H1 (cell line): ENCODE measurements around the gene CAVIN1. TPM values are rescaled to one million over a fixed set of nuclear protein-coding genes. Genes with fewer than 3 reads are reported as not detected.

Experiments used
- CTCF ChIA-PET: fragments of 300-600 bp; sonication (Branson Sonifier 250); formaldehyde crosslinking; loops from one replicate; lab custom pipeline; 2021; ENCODE audit not compliant: partially characterized antibody; lab: Charles Lee
- POLR2A ChIA-PET: fragments of 300-600 bp; sonication (Branson Sonifier 250); formaldehyde crosslinking; loops from one replicate; lab custom pipeline; 2021; ENCODE audit warnings: inconsistent platforms; ENCODE audit not compliant: partially characterized antibody; lab: Charles Lee
- DNase-seq, 2 experiments: peaks; one replicate each; pipeline versions ENCODE4 v3.0.0 to v3.0.0-alpha.2; 2010 to 2022; ENCODE audit warnings: low spot score in 2 of 2, low read depth in 1 of 2, mixed read lengths in 1 of 2
- FAIRE-seq: peaks from 2 replicates; lab custom pipeline; 2011; peaks lifted over from hg19 to GRCh38; lab: Jason Lieb, UNC
- H2AFZ ChIP-seq: 2 replicates; pipeline ENCODE4 v1.8.1; 2012; ENCODE audit warnings: low read length, inconsistent platforms
- H2AK5ac ChIP-seq: 2 replicates; pipeline ENCODE4 v1.6.1; 2013; ENCODE audit warnings: low read depth, low read length
- H2BK120ac ChIP-seq: replicated peaks from 2 replicates; pipeline ENCODE3; 2013; ENCODE audit warnings: low read depth, low read length, inconsistent platforms
- H2BK12ac ChIP-seq: 2 replicates; pipeline ENCODE4 v1.6.1; 2013; ENCODE audit warnings: low read depth, low read length
- H2BK15ac ChIP-seq: 2 replicates; pipeline ENCODE4 v1.6.1; 2013; ENCODE audit warnings: low read length
- H2BK20ac ChIP-seq: 2 replicates; pipeline ENCODE4 v1.6.1; 2013; ENCODE audit warnings: low read length
- H2BK5ac ChIP-seq: 2 replicates; pipeline ENCODE4 v1.6.1; 2013; ENCODE audit warnings: low read depth, low read length
- H3K14ac ChIP-seq: 2 replicates; pipeline ENCODE4 v1.6.1; 2013; ENCODE audit warnings: inconsistent platforms; ENCODE audit not compliant: insufficient read length
- H3K18ac ChIP-seq: 2 replicates; pipeline ENCODE4 v1.6.1; 2013; ENCODE audit warnings: low read length; ENCODE audit errors: extremely low read depth
- H3K23ac ChIP-seq: 2 replicates; pipeline ENCODE4 v1.6.1; 2013; ENCODE audit warnings: inconsistent platforms; ENCODE audit not compliant: insufficient read length
- H3K23me2 ChIP-seq: 2 replicates; pipeline ENCODE4 v1.6.1; 2013; ENCODE audit warnings: low read depth, low read length
- H3K27ac ChIP-seq: 2 replicates; pipeline ENCODE4 v1.6.1; 2011; ENCODE audit warnings: low read depth, low read length, inconsistent platforms
- H3K27me3 ChIP-seq, 4 experiments: replicated peaks in 1 of 4; 1 replicate in 1 of 4; 2 replicates in 3 of 4; pipeline versions ENCODE4 v1.6.1 to v1.8.1; 2011 to 2013; ENCODE audit warnings: low read length in 3 of 4, mild to moderate bottlenecking in 3 of 4, inconsistent platforms in 2 of 4, mixed read lengths in 2 of 4, moderate library complexity in 1 of 4; ENCODE audit not compliant: control insufficient read depth in 3 of 4, insufficient read depth in 3 of 4; ENCODE audit errors: extremely low read depth in 1 of 4
- H3K36me3 ChIP-seq, 4 experiments: 2 replicates each; pipeline versions ENCODE4 v1.6.1 to v1.8.1; 2011 to 2013; ENCODE audit warnings: mild to moderate bottlenecking in 4 of 4, low read length in 3 of 4, moderate library complexity in 2 of 4, control low read depth in 1 of 4, inconsistent platforms in 1 of 4; ENCODE audit not compliant: insufficient read depth in 4 of 4, control insufficient read depth in 2 of 4
- H3K4ac ChIP-seq: replicated peaks from 2 replicates; pipeline ENCODE3; 2013; ENCODE audit warnings: low read length, low read depth, mixed read lengths, inconsistent platforms; ENCODE audit not compliant: insufficient read length
- H3K4me1 ChIP-seq, 4 experiments: replicated peaks in 1 of 4; 1 replicate in 1 of 4; 2 replicates in 3 of 4; pipeline versions ENCODE4 v1.6.1 to v1.8.1; 2011 to 2013; ENCODE audit warnings: low read length in 3 of 4, inconsistent platforms in 2 of 4, mixed read lengths in 1 of 4; ENCODE audit not compliant: insufficient read depth in 4 of 4, control insufficient read depth in 3 of 4
- H3K4me2 ChIP-seq, 2 experiments: 2 replicates each; pipeline versions ENCODE4 v1.6.1 to v1.8.1; 2011 to 2013; ENCODE audit warnings: low read depth in 2 of 2, low read length in 2 of 2, control low read depth in 1 of 2, inconsistent platforms in 1 of 2, mild to moderate bottlenecking in 1 of 2; ENCODE audit not compliant: insufficient read depth in 1 of 2
- H3K4me3 ChIP-seq, 4 experiments: fragments of 200-600, 300-600 bp in 1 of 4; sonication (generic), shearing (Covaris generic), sonication (Bioruptor Twin) in 1 of 4; 2 replicates each; pipeline versions ENCODE4 v1.5.1 to v1.8.1; 2011 to 2016; ENCODE audit warnings: low read length in 4 of 4, low read depth in 3 of 4, control low read depth in 2 of 4, inconsistent platforms in 2 of 4, mild to moderate bottlenecking in 2 of 4, mixed read lengths in 1 of 4, moderate library complexity in 1 of 4; ENCODE audit not compliant: insufficient read depth in 2 of 4; ENCODE audit errors: extremely low read depth in 1 of 4
- H3K56ac ChIP-seq: replicated peaks from 2 replicates; pipeline ENCODE3; 2013; ENCODE audit warnings: low read depth, mild to moderate bottlenecking, mixed read lengths, low read length, inconsistent platforms; ENCODE audit not compliant: insufficient read length
- H3K79me1 ChIP-seq: 2 replicates; pipeline ENCODE4 v1.6.1; 2013; ENCODE audit warnings: low read depth, low read length, control low read depth
- H3K79me2 ChIP-seq, 2 experiments: 2 replicates each; pipeline versions ENCODE4 v1.6.1 to v1.8.1; 2012 to 2013; ENCODE audit warnings: low read length in 2 of 2, mild to moderate bottlenecking in 2 of 2, inconsistent platforms in 1 of 2; ENCODE audit not compliant: insufficient read depth in 2 of 2, control insufficient read depth in 1 of 2
- H3K9ac ChIP-seq, 4 experiments: replicated peaks in 1 of 4; 1 replicate in 1 of 4; 2 replicates in 3 of 4; pipeline versions ENCODE4 v1.6.1 to v1.8.1; 2011 to 2013; ENCODE audit warnings: low read depth in 3 of 4, low read length in 3 of 4, control low read depth in 2 of 4, mild to moderate bottlenecking in 2 of 4, moderate library complexity in 2 of 4, inconsistent platforms in 1 of 4; ENCODE audit errors: extremely low read depth in 1 of 4
- H3K9me3 ChIP-seq, 2 experiments: 2 replicates each; pipeline versions ENCODE4 v1.6.1 to v1.8.1; 2012 to 2013; ENCODE audit warnings: mild to moderate bottlenecking in 2 of 2, moderate library complexity in 2 of 2, control low read depth in 1 of 2, inconsistent platforms in 1 of 2, low read depth in 1 of 2, low read length in 1 of 2, mixed read lengths in 1 of 2; ENCODE audit not compliant: insufficient read depth in 2 of 2
- H4K20me1 ChIP-seq, 2 experiments: replicated peaks in 1 of 2; 2 replicates each; pipeline versions ENCODE3 to v1.8.1; 2011 to 2013; ENCODE audit warnings: inconsistent platforms in 2 of 2, low read length in 2 of 2, mild to moderate bottlenecking in 1 of 2; ENCODE audit not compliant: insufficient read depth in 2 of 2, control insufficient read depth in 1 of 2
- H4K5ac ChIP-seq: 2 replicates; pipeline ENCODE4 v1.6.1; 2013; ENCODE audit warnings: low read length, low read depth, mixed read lengths, inconsistent platforms; ENCODE audit not compliant: insufficient read length
- H4K8ac ChIP-seq: 2 replicates; pipeline ENCODE4 v1.8.0; 2013; ENCODE audit warnings: mild to moderate bottlenecking, moderate library complexity, low read length, inconsistent platforms; ENCODE audit not compliant: insufficient read depth; ENCODE audit errors: extremely low read depth
- H4K91ac ChIP-seq: replicated peaks from 2 replicates; pipeline ENCODE3; 2013; ENCODE audit warnings: low read length, mixed read lengths, inconsistent platforms; ENCODE audit not compliant: insufficient read length
- CHD1 ChIP-seq: IDR thresholded peaks from 2 replicates; pipeline ENCODE4 v1.6.1; 2012; ENCODE audit warnings: low read depth, low read length, improper control_type of control experiment
- E2F6 ChIP-seq: IDR thresholded peaks from 2 replicates; pipeline ENCODE4 v1.6.1; 2012; ENCODE audit warnings: inconsistent platforms
- JUN ChIP-seq: IDR thresholded peaks from 2 replicates; pipeline ENCODE4 v1.6.1; 2011; ENCODE audit warnings: low read depth, mild to moderate bottlenecking, improper control_type of control experiment, low read length
- KDM4A ChIP-seq: IDR thresholded peaks from one replicate; pipeline ENCODE4 v1.7.1; 2012; ENCODE audit warnings: low read depth, mild to moderate bottlenecking, moderate library complexity, low read length, inconsistent platforms; ENCODE audit not compliant: severe bottlenecking
- MAX ChIP-seq: IDR thresholded peaks from 2 replicates; pipeline ENCODE4 v1.6.1; 2012; ENCODE audit warnings: inconsistent platforms
- NANOG ChIP-seq: IDR thresholded peaks from 2 replicates; pipeline ENCODE4 v1.6.1; 2011; ENCODE audit warnings: low read length, low read depth, mild to moderate bottlenecking, inconsistent platforms; ENCODE audit not compliant: insufficient read depth, poor library complexity, severe bottlenecking
- RNF2 ChIP-seq: fragments of 200-900, 300-1000 bp; sonication (generic); IDR thresholded peaks from 2 replicates; pipeline ENCODE4 v1.7.1; 2016; ENCODE audit warnings: borderline replicate concordance, low read depth, mild to moderate bottlenecking, antibody characterized with exemption, low read length; ENCODE audit not compliant: poor library complexity, severe bottlenecking; ENCODE audit errors: missing control alignments
- RXRA ChIP-seq: IDR thresholded peaks from 2 replicates; pipeline ENCODE4 v1.6.1; 2011; ENCODE audit warnings: low read depth, mild to moderate bottlenecking, low read length, moderate library complexity; ENCODE audit not compliant: insufficient read depth
- SP4 ChIP-seq: IDR thresholded peaks from 2 replicates; pipeline ENCODE4 v1.6.1; 2012; ENCODE audit warnings: low read length, inconsistent platforms
- SRF ChIP-seq: IDR thresholded peaks from 2 replicates; pipeline ENCODE4 v1.6.1; 2011; ENCODE audit warnings: mild to moderate bottlenecking, low read depth, low read length, moderate library complexity
- WGBS, 2 experiments: shearing (Covaris generic) in 1 of 2; methylation state at CpG; one replicate each; pipeline versions ENCODE4 v1.1.6 to v1.1.7; 2013 to 2015; ENCODE audit warnings: low lambda C conversion rate in 2 of 2, mixed read lengths in 2 of 2, inconsistent platforms in 1 of 2, low coverage in 1 of 2, missing lambda C conversion rate in 1 of 2; ENCODE audit not compliant: insufficient replicate concordance in 2 of 2, insufficient coverage in 1 of 2, insufficient read length in 1 of 2; ENCODE audit errors: extremely low coverage in 1 of 2, missing lambda C conversion rate in 1 of 2; 5-methylcytosine and 5-hydroxymethylcytosine counted together
- polyA plus RNA-seq, 7 experiments: library from polyadenylated mRNA; depleted of rRNA in 3 of 7; stranded (reverse) in 5 of 7; unstranded in 2 of 7; fragments of >200 nt in 5 of 7; fragments of 200-250 nt in 2 of 7; gene quantifications; 1 replicate in 5 of 7; 2 replicates in 1 of 7; 4 replicates in 1 of 7; pipeline versions ENCODE4 v1.2.1 to v1.2.3, GENCODE V29; 2011 to 2013; ENCODE audit warnings: missing spikeins in 2 of 7, mixed read lengths in 2 of 7
- total RNA-seq: library from RNA; stranded (reverse); fragmentation: NEBNext Ultra II Directional; extraction: Animal tissue kit (Norgen Biotek cat#: 25700); gene quantifications from 2 replicates; pipeline ENCODE4 v1.2.1, GENCODE V29; 2021

The CAVIN1 gene
- total and polyA plus RNA-seq, 2 of the 8 experiments (the other 6 are each of a cell fraction or from before 2014, with no cell fraction given) = 16.2 to 41.6 TPM

GRCh38 chr17:42411905-42412679 is 11.0 kb downstream of the CAVIN1 start:
- no peak overlapping the region for H4K8ac ChIP-seq
- 97% methylated on average over 9 of the region's 11 CpGs; no CpG with 5 or more reads in 1 of the 2 experiments for WGBS, 2 experiments
- FAIRE-seq (no peak), DNase-seq (no peak)
- no peak overlapping the region for H3K14ac ChIP-seq
- no peaks in the 10 kb centered on the region for H3K36me3 ChIP-seq
- H3K27ac ChIP-seq = no peak overlapping the region
- no peak overlapping the region for H2AK5ac ChIP-seq
- H2BK20ac ChIP-seq = no peak overlapping the region
- H3K56ac ChIP-seq = no peak overlapping the region
- no peak overlapping the region for H3K4ac ChIP-seq
- CTCF ChIA-PET = interaction anchor here (0.6 to 23.6 kb wide), 3 partner anchors 10 to 184 kb away, joined by 3 to 542 read pairs (median 3); no protein-coding TSS in a partner anchor
- no peak overlapping the region for H3K4me3 ChIP-seq
- no peak overlapping the region for H3K9ac ChIP-seq
- H3K9me3 ChIP-seq = no peaks in the 10 kb centered on the region
- H3K27me3 ChIP-seq = no peaks in the 10 kb centered on the region
- no peak overlapping the region for H3K4me2 ChIP-seq
- no peak overlapping the region for H4K91ac ChIP-seq
- POLR2A ChIA-PET = interaction anchor here (3.8 kb wide), 1 partner anchor 11 kb away, joined by 12 read pairs; the partner anchor contains the start of gene CAVIN1
- no peak overlapping the region for H2BK120ac ChIP-seq
- peaks cover 2 to 15% (median 9%) of the 10 kb centered on the region in 4 experiments for H3K4me1 ChIP-seq
- H2BK5ac ChIP-seq = no peak overlapping the region
- no peak overlapping the region for H2BK15ac ChIP-seq
- no peaks in the 10 kb centered on the region; a peak in 1 of 4 replicates for H3K79me2 ChIP-seq
- H4K5ac ChIP-seq = no peak overlapping the region
- no peaks in the 10 kb centered on the region for H3K23me2 ChIP-seq
- H2BK12ac ChIP-seq = no peak overlapping the region
- H3K23ac ChIP-seq = no peak overlapping the region
- no peaks in the 10 kb centered on the region for H4K20me1 ChIP-seq
- H2AFZ ChIP-seq = no peak overlapping the region
- peaks cover 5% of the 10 kb centered on the region for H3K79me1 ChIP-seq
- no peak overlapping the region for H3K18ac ChIP-seq
- TF ChIP-seq MAX = no peak
- no peak for TF ChIP-seq RXRA
- no peak for TF ChIP-seq KDM4A
- no peak for TF ChIP-seq JUN
- TF ChIP-seq SP4 = no peak
- TF ChIP-seq RNF2 = no peak
- TF ChIP-seq NANOG = no peak
- TF ChIP-seq CHD1 = no peak
- no peak for TF ChIP-seq SRF
- no peak for TF ChIP-seq E2F6
